ENCODE measurements around the gene DLGAP1.
A peak's percentile ranks its signal among the peaks of the same experiment; 100 is the strongest.

Gene DLGAP1

DNA sequence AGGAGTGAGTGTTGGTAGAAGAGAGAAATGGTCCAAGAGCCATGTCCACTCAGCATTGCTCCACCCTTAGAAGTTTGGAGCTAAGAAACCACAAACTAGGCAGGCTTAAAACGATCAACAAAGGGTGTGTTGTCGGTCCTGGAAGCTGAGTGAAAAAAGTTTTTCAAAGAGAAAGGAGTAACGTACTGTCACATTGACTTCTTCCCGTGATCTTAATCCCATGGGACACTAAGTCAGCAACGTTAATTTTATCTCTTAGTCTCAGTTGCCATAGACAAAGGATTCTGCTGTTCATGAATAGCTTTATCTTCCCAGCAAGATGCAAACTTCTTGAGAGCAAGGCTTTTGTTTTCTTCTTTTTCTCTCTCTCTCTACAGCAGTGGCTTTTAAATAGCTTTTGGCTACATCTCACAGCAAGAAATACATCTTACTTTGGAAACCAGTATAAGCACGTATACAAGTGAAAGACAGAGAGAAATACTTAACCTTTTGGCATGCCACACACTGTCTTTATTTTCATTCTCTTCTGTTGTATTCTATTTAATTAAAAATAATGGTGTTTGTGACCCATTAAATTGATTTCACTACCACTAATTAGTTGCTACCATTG, 627.8 kb downstream of the DLGAP1 start:
- Histone ChIP-seq H2BK12ac (ENCODE audit: low read length) (no peak overlapping the region), H4K91ac (ENCODE audit: low read depth, low read length, poor library complexity) (no peak overlapping the region), H3K4me1 (ENCODE audit: control insufficient read depth in 2 of 2, insufficient read depth in 1 of 2, low read depth in 1 of 2, low read length in 2 of 2) (peaks cover 7 to 11% of the 10 kb centered on the region in 2 donors), H3K36me3 (replicated peaks in 1 of 2; ENCODE audit: control insufficient read depth in 2 of 2, insufficient read depth in 2 of 2, low read length in 2 of 2) (no peaks in the 10 kb centered on the region), H3K79me1 (ENCODE audit: low read depth, low read length) (no peaks in the 10 kb centered on the region), H3K27ac (replicated peaks; ENCODE audit: low read length) (peak overlapping the region; percentile 33), H3K14ac (ENCODE audit: low read length) (no peak overlapping the region), H3K4me3 (ENCODE audit: low read length in 2 of 2) (no peak overlapping the region), H2AFZ (ENCODE audit: low read length) (peak overlapping the region; percentile 57), H2BK5ac (ENCODE audit: low read length) (no peak overlapping the region), H3K9ac (ENCODE audit: low read depth, low read length, poor library complexity) (no peak overlapping the region), H2BK120ac (ENCODE audit: low read depth, low read length) (no peak overlapping the region), H3K18ac (ENCODE audit: low read length) (no peak overlapping the region), H3K23ac (ENCODE audit: low read depth, low read length, poor library complexity) (no peak overlapping the region), H2AK5ac (ENCODE audit: low read depth, low read length) (no peak overlapping the region), H4K8ac (ENCODE audit: low read depth, low read length) (no peak overlapping the region), H3K4me2 (ENCODE audit: insufficient read depth, low read length, poor library complexity, severe bottlenecking) (no peak overlapping the region), H3K27me3 (ENCODE audit: control insufficient read depth in 3 of 3, insufficient read depth in 3 of 3, low read depth in 1 of 3, low read length in 3 of 3) (no peaks in the 10 kb centered on the region), H3K9me3 (replicated peaks in 1 of 2; ENCODE audit: control insufficient read depth in 2 of 2, insufficient read depth in 1 of 2, low read depth in 1 of 2, low read length in 2 of 2) (peaks cover 0 to 3% of the 10 kb centered on the region in 2 donors), H2BK15ac (ENCODE audit: low read length) (no peak overlapping the region), H3K4ac (ENCODE audit: low read length) (no peak overlapping the region)
- WGBS, 2 donors (ENCODE audit: extremely low coverage in 2 of 2, insufficient read length in 2 of 2, insufficient replicate concordance in 1 of 2) = no CpG with 5 or more reads among the region's 6 CpGs
- no peak for DNase-seq (ENCODE audit: low spot score)

GRCh38 chr18:3826021-3826420, 629.1 kb downstream of the DLGAP1 start:
- H3K27me3 ChIP-seq (ENCODE audit: control insufficient read depth in 3 of 3, insufficient read depth in 3 of 3, low read depth in 1 of 3, low read length in 3 of 3) = no peaks in the 10 kb centered on the region
- no peak overlapping the region for H2BK120ac ChIP-seq (ENCODE audit: low read depth, low read length)
- no peak overlapping the region for H2AK5ac ChIP-seq (ENCODE audit: low read depth, low read length)
- H2BK15ac ChIP-seq (ENCODE audit: low read length) = no peak overlapping the region
- no peak overlapping the region for H3K14ac ChIP-seq (ENCODE audit: low read length)
- peaks cover 3 to 14% of the 10 kb centered on the region in 2 donors for H3K4me1 ChIP-seq (ENCODE audit: control insufficient read depth in 2 of 2, insufficient read depth in 1 of 2, low read depth in 1 of 2, low read length in 2 of 2)
- DNase-seq (ENCODE audit: low spot score) = no peak
- H3K9ac ChIP-seq (ENCODE audit: low read depth, low read length, poor library complexity) = no peak overlapping the region
- H4K8ac ChIP-seq (ENCODE audit: low read depth, low read length) = no peak overlapping the region
- H3K36me3 ChIP-seq (replicated peaks in 1 of 2; ENCODE audit: control insufficient read depth in 2 of 2, insufficient read depth in 2 of 2, low read length in 2 of 2) = no peaks in the 10 kb centered on the region
- peaks cover 0 to 3% of the 10 kb centered on the region in 2 donors for H3K9me3 ChIP-seq (replicated peaks in 1 of 2; ENCODE audit: control insufficient read depth in 2 of 2, insufficient read depth in 1 of 2, low read depth in 1 of 2, low read length in 2 of 2)
- H2BK12ac ChIP-seq (ENCODE audit: low read length) = no peak overlapping the region
- no peak overlapping the region for H4K91ac ChIP-seq (ENCODE audit: low read depth, low read length, poor library complexity)
- H3K79me1 ChIP-seq (ENCODE audit: low read depth, low read length) = no peaks in the 10 kb centered on the region
- no peak overlapping the region for H3K4me3 ChIP-seq (ENCODE audit: low read length in 2 of 2)
- no peak overlapping the region for H2BK5ac ChIP-seq (ENCODE audit: low read length)
- H3K4ac ChIP-seq (ENCODE audit: low read length) = no peak overlapping the region
- H3K18ac ChIP-seq (ENCODE audit: low read length) = peak overlapping the region; percentile 40
- H3K27ac ChIP-seq (replicated peaks; ENCODE audit: low read length) = no peak overlapping the region
- H3K23ac ChIP-seq (ENCODE audit: low read depth, low read length, poor library complexity) = no peak overlapping the region
- no CpG with 5 or more reads among the region's 4 CpGs for WGBS, 2 donors (ENCODE audit: extremely low coverage in 2 of 2, insufficient read length in 2 of 2, insufficient replicate concordance in 1 of 2)
- H2AFZ ChIP-seq (ENCODE audit: low read length) = no peak overlapping the region
- H3K4me2 ChIP-seq (ENCODE audit: insufficient read depth, low read length, poor library complexity, severe bottlenecking) = no peak overlapping the region

GRCh38 chr18:3824101-3824500, 631.0 kb downstream of the DLGAP1 start:
- Histone ChIP-seq H3K18ac (ENCODE audit: low read length) (no peak overlapping the region), H3K4me2 (ENCODE audit: insufficient read depth, low read length, poor library complexity, severe bottlenecking) (no peak overlapping the region), H3K27me3 (ENCODE audit: control insufficient read depth in 3 of 3, insufficient read depth in 3 of 3, low read depth in 1 of 3, low read length in 3 of 3) (no peaks in the 10 kb centered on the region), H4K91ac (ENCODE audit: low read depth, low read length, poor library complexity) (no peak overlapping the region), H3K36me3 (replicated peaks in 1 of 2; ENCODE audit: control insufficient read depth in 2 of 2, insufficient read depth in 2 of 2, low read length in 2 of 2) (no peaks in the 10 kb centered on the region), H2BK12ac (ENCODE audit: low read length) (no peak overlapping the region), H3K9ac (ENCODE audit: low read depth, low read length, poor library complexity) (no peak overlapping the region), H2BK5ac (ENCODE audit: low read length) (no peak overlapping the region), H3K79me1 (ENCODE audit: low read depth, low read length) (no peaks in the 10 kb centered on the region), H3K4ac (ENCODE audit: low read length) (no peak overlapping the region), H3K23ac (ENCODE audit: low read depth, low read length, poor library complexity) (no peak overlapping the region), H4K8ac (ENCODE audit: low read depth, low read length) (no peak overlapping the region), H3K9me3 (replicated peaks in 1 of 2; ENCODE audit: control insufficient read depth in 2 of 2, insufficient read depth in 1 of 2, low read depth in 1 of 2, low read length in 2 of 2) (peaks cover 0 to 3% of the 10 kb centered on the region in 2 donors), H2BK15ac (ENCODE audit: low read length) (no peak overlapping the region), H2AFZ (ENCODE audit: low read length) (no peak overlapping the region), H3K4me1 (ENCODE audit: control insufficient read depth in 2 of 2, insufficient read depth in 1 of 2, low read depth in 1 of 2, low read length in 2 of 2) (peaks cover 3 to 19% of the 10 kb centered on the region in 2 donors), H2BK120ac (ENCODE audit: low read depth, low read length) (no peak overlapping the region), H2AK5ac (ENCODE audit: low read depth, low read length) (no peak overlapping the region), H3K27ac (replicated peaks; ENCODE audit: low read length) (no peak overlapping the region), H3K4me3 (ENCODE audit: low read length in 2 of 2) (no peak overlapping the region), H3K14ac (ENCODE audit: low read length) (no peak overlapping the region)
- no peak for DNase-seq (ENCODE audit: low spot score)

DNA sequence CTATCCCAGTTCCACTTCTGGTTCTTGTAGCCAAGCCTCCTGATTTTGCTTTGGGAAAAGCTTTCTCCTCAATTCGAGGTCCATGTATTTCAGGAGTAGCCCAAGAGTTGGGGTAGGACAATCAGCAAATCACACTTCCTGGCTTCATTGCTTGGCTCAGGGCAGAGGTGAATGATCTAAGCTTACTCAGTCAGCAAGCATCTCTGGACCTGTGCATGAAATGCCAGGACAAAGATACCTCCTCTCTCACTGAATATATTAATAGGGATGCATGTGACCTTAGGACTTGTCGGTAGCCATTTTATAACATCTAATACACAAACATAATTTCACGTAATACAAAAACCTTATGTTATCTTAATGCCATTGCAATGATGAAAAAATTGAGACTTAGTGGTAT, 632.0 kb downstream of the DLGAP1 start:
- H2BK12ac ChIP-seq (ENCODE audit: low read length) = no peak overlapping the region
- H3K36me3 ChIP-seq (replicated peaks in 1 of 2; ENCODE audit: control insufficient read depth in 2 of 2, insufficient read depth in 2 of 2, low read length in 2 of 2) = no peaks in the 10 kb centered on the region
- no peak overlapping the region for H4K8ac ChIP-seq (ENCODE audit: low read depth, low read length)
- no peak overlapping the region for H3K4me3 ChIP-seq (ENCODE audit: low read length in 2 of 2)
- H3K23ac ChIP-seq (ENCODE audit: low read depth, low read length, poor library complexity) = no peak overlapping the region
- H2BK15ac ChIP-seq (ENCODE audit: low read length) = no peak overlapping the region
- H2AK5ac ChIP-seq (ENCODE audit: low read depth, low read length) = no peak overlapping the region
- no peak overlapping the region for H4K91ac ChIP-seq (ENCODE audit: low read depth, low read length, poor library complexity)
- H2BK120ac ChIP-seq (ENCODE audit: low read depth, low read length) = no peak overlapping the region
- H3K18ac ChIP-seq (ENCODE audit: low read length) = no peak overlapping the region
- no peak for DNase-seq (ENCODE audit: low spot score)
- WGBS, 2 donors (ENCODE audit: extremely low coverage in 2 of 2, insufficient read length in 2 of 2, insufficient replicate concordance in 1 of 2) = no CpG with 5 or more reads among the region's 3 CpGs
- no peak overlapping the region for H3K14ac ChIP-seq (ENCODE audit: low read length)
- no peaks in the 10 kb centered on the region for H3K27me3 ChIP-seq (ENCODE audit: control insufficient read depth in 3 of 3, insufficient read depth in 3 of 3, low read depth in 1 of 3, low read length in 3 of 3)
- peaks cover 3 to 20% of the 10 kb centered on the region in 2 donors for H3K4me1 ChIP-seq (ENCODE audit: control insufficient read depth in 2 of 2, insufficient read depth in 1 of 2, low read depth in 1 of 2, low read length in 2 of 2)
- no peaks in the 10 kb centered on the region for H3K79me1 ChIP-seq (ENCODE audit: low read depth, low read length)
- H3K4ac ChIP-seq (ENCODE audit: low read length) = no peak overlapping the region
- H2AFZ ChIP-seq (ENCODE audit: low read length) = no peak overlapping the region
- no peak overlapping the region for H2BK5ac ChIP-seq (ENCODE audit: low read length)
- no peak overlapping the region for H3K4me2 ChIP-seq (ENCODE audit: insufficient read depth, low read length, poor library complexity, severe bottlenecking)
- H3K27ac ChIP-seq (replicated peaks; ENCODE audit: low read length) = no peak overlapping the region
- peaks cover 0 to 3% of the 10 kb centered on the region in 2 donors for H3K9me3 ChIP-seq (replicated peaks in 1 of 2; ENCODE audit: control insufficient read depth in 2 of 2, insufficient read depth in 1 of 2, low read depth in 1 of 2, low read length in 2 of 2)
- H3K9ac ChIP-seq (ENCODE audit: low read depth, low read length, poor library complexity) = no peak overlapping the region

All from neuronal stem cell (in vitro differentiated cells).